GM19328 (cell line): ENCODE results near the gene ZBED4.

ENCODE experiments used
- ATAC-seq: cut with Tn5 transposase; IDR thresholded peaks from one replicate; pipeline ENCODE4 v1.9.1; 2021; ENCODE audit warnings: mild to moderate bottlenecking, moderate library complexity; ENCODE audit not compliant: unreplicated experiment

ZBED4 gene

DNA sequence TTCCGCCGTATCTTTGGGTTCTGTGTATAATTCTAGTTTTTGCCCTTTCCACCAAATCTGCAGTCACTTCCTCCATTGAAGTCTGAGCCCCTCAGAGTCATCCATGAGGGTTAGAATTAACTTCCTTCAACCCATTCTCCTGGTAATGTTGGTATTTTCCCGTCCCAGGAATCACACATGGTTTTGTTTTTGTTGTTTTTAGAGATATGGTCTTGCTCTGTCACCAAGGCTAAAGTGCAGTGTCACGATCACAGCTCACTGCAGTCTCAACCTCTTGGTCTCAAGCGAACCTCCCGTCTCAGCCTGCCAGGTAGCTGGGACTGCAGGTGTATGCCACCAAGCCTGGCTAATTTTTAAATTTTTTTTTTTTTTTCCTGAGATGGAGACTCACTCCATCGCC is 18.7 kb downstream of the ZBED4 start:
- ATAC-seq, result no peak

DNA sequence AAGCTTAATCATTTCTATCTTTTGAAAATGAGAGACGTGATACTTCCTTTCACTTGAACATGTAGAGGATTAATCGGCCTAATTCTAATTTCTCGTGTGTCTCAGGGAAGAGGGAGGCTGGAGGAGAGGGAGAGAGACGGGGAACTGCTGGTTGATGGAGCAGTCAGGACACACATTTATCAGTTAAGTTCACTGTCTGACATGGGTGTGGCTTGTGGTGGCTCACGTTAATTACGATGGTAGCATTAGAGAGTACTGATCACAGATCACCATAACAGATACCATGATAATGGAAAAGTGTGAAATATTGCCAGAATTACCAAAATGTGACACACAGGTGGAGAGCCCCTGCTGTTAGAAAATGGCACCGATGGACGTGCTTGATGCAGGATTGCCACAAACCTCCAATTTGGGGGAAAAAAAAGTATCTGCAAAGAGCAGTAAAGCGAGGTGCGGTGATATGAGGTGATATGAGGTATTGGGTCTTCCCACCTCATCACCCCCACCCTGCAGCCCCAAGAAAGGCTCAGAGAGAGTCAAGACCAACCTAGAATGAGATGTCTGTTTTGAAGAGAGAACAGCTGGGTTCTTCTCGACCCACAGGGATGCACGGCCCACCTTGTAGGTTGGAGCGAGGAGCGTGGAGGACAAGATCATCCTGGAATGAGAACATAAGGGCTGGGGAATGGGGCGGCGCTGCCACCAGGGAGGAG is 19.7 kb downstream of the ZBED4 start:
- no peak for ATAC-seq

- no peak for ATAC-seq
Observed at GRCh38 chr22:49877642-49878041, 24.0 kb downstream of the ZBED4 start.

GRCh38 chr22:49878206-49878605 is 24.6 kb downstream of the ZBED4 start:
- ATAC-seq, result no peak

DNA sequence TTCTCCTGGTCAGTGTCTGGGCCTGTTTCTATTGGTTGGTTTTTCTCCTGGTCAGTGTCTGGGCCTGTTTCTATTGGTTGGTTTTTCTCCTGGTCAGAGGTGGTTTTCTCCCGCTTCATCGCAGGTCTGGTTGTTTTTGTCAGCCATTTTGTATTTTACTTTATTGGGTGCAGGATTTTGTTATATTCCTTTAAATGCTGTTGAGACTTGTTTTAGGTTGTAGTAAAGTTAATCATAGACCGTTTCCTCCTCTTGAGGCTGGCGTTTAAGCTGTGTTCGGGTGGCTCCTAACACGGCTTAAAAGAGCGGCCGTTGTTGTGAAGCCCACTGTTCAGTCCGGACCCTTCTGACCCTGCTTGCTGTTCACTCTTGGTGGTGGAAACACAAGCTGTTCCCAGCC is 26.2 kb downstream of the ZBED4 start:
- ATAC-seq, result no peak

- ATAC-seq, result no peak
Observed at GRCh38 chr22:49880281-49880680, 26.6 kb downstream of the ZBED4 start.

- no peak for ATAC-seq
Observed at GRCh38 chr22:49881856-49882255, 28.2 kb downstream of the ZBED4 start.

DNA sequence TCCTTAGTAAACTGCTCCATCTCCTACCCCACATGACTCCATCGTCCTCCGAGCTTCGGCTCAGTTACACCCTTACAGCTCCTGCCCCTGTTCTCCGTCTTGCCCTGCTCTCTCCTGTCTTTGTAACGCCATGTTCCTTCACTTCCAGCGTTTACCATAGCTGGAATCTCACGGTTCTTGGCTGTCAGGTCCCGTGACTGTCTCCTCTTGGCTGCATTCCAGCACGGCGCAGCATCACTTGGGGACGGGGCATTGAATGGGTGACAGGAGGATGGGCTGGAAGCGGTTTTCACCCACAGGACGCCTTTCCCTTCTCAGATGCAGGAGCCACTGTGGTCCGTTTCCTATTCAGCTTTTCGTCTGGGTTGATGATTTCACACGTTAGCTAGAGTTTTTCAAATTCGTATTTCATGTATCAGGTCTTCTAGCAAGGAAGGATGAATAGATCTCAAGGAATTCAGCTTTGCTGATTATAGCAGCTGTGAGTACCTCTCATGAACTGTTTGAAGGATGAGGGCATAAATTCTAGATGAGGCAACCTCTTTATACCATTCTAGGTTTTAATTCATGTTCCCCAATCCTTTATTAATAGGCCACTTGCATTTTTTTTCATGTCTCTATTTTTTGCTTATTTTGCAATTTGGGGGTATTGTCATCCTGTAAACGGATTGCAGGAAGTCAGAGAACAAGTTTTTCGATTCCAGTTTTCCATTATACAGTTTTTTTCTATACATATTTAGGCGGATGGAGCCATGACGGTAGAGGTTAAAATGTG is 29.1 kb downstream of the ZBED4 start:
- ATAC-seq, result no peak

DNA sequence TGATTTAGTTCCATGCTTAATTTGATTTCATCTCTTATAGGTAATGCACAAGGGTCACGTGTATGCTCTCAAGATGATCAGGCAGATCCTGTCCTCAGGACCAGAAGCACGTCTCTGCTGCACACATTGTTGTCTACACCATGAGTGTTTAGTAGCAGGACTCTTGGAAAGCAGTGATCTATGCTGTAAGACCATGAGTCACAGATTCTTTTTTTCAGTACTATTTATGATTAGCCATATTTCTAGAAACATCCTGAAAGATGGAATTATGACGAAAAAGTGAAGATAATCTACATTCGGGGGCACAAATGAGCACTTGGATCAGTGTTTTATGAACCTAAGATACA is 29.6 kb downstream of the ZBED4 start:
- no peak for ATAC-seq

- ATAC-seq, result no peak
Observed at GRCh38 chr22:49884075-49884474, 30.4 kb downstream of the ZBED4 start.

DNA sequence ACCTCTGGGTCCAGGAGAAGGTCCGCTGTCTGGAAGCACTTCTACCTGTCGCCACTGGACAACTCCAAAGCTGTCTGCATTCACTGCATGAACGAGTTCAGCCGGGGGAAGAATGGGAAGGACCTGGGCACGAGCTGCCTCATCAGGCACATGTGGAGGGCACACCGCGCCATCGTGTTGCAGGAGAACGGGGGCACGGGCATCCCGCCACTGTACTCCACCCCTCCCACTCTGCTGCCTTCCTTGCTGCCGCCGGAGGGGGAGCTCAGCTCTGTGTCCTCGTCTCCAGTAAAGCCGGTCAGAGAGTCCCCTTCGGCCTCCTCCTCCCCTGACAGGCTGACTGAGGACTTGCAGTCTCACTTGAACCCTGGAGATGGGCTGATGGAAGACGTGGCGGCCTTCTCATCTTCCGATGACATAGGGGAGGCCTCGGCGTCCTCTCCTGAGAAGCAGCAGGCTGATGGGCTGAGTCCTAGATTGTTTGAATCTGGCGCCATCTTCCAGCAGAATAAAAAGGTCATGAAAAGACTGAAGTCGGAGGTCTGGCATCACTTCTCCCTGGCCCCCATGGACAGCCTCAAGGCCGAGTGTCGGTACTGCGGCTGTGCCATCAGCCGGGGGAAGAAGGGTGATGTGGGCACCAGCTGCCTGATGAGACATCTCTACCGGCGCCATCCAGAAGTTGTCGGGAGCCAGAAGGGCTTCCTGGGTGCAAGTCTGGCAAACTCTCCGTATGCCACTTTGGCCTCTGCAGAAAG is 31.0 kb downstream of the ZBED4 start:
- ATAC-seq, result no peak

DNA sequence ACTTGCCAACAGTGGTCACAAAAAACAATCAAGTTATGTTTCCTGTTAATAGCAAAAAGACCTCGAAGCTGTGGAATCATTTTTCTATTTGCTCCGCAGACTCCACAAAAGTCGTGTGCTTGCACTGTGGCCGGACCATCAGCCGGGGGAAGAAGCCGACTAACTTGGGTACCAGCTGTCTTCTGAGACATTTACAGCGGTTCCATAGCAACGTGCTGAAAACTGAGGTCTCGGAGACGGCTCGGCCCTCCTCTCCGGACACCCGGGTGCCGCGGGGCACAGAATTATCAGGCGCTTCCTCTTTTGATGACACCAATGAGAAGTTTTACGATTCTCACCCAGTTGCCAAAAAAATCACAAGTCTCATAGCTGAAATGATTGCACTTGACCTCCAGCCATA is 31.6 kb downstream of the ZBED4 start:
- ATAC-seq, result no peak

DNA sequence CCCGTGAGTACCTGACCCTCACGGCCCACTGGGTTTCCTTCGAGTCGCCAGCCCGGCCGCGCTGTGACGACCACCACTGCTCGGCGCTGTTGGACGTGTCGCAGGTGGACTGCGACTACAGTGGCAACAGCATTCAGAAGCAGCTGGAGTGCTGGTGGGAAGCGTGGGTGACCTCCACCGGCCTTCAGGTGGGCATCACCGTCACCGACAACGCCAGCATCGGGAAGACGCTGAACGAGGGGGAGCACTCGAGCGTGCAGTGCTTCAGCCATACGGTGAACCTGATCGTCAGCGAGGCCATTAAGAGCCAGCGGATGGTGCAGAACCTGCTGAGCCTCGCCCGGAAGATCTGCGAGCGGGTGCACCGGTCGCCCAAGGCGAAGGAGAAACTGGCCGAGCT is 32.2 kb downstream of the ZBED4 start:
- no peak for ATAC-seq

DNA sequence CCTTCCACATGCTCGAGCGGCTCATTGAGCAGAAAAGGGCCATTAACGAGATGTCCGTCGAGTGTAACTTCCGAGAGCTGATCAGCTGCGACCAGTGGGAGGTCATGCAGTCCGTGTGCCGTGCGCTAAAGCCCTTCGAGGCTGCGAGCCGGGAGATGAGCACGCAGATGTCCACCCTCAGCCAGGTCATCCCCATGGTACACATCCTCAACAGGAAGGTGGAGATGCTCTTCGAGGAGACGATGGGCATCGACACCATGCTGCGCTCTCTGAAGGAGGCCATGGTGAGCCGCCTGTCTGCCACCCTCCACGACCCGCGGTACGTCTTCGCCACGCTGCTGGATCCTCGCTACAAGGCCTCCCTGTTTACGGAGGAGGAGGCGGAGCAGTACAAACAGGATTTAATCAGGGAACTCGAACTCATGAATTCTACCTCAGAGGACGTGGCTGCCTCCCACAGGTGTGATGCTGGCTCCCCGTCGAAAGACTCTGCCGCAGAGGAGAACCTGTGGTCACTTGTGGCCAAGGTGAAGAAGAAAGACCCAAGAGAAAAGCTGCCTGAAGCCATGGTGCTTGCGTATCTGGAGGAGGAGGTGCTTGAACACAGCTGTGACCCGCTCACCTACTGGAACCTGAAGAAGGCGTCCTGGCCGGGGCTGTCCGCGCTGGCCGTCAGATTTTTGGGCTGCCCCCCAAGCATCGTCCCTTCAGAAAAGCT is 32.9 kb downstream of the ZBED4 start:
- ATAC-seq, result no peak

DNA sequence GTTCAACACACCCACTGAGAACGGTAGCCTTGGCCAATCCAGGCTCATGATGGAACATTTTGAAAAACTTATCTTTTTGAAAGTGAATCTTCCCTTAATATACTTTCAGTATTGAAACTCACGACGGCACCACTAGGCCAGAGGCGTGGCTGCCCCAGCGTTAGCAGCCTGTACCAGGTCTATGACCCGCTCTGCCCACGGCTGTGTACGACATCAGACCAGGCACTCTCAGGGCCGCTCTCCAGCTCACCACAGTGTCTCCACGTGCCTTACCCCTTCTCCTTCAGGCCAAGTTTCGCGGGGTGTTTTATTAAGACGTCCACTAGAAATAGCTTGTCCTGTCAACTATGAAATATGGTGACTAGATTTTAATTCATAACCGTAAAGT is 33.4 kb downstream of the ZBED4 start:
- ATAC-seq, result no peak

DNA sequence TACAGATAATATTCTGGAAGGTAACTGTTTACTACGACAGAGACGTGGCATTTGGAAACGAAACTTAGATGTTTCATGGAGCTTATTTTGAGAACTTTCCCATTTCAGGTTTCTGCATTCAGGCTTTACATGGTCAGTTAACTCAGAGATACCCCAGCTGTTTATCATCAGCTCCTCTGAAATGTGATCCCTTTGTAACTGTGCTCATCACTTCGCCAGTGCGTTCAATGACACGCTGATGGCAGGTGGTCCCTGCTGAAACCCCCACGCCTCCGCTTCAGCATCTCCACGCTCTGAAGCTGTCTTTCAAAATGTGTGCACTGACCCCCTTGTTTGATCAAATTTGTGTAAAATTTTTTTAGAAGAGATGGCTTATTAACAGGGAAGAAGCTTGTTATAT is 34.1 kb downstream of the ZBED4 start:
- ATAC-seq, result no peak

DNA sequence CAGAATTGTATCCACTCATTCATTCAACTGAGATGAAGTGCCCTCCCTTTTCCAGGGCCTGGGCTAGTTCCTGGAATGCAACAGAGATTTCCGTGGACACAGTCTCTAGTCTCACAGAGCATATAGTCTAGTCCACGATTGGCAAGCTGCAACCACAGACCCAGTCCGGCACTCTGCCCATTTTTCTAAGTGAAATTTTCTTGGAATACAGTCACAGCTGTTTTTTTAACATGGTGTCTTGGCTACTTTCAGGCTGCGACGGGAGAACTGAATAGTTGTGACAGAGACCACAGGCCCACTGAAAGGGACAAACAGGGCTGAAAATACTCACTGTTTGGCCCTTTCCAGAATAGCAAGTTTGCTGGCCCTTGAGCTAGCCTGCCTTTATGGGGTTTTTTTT is 35.4 kb downstream of the ZBED4 start:
- no peak for ATAC-seq

- ATAC-seq, result no peak
Observed at GRCh38 chr22:49892226-49892899, 38.7 kb downstream of the ZBED4 start.

GRCh38 chr22:49893025-49893424 is 39.4 kb downstream of the ZBED4 start:
- no peak for ATAC-seq

DNA sequence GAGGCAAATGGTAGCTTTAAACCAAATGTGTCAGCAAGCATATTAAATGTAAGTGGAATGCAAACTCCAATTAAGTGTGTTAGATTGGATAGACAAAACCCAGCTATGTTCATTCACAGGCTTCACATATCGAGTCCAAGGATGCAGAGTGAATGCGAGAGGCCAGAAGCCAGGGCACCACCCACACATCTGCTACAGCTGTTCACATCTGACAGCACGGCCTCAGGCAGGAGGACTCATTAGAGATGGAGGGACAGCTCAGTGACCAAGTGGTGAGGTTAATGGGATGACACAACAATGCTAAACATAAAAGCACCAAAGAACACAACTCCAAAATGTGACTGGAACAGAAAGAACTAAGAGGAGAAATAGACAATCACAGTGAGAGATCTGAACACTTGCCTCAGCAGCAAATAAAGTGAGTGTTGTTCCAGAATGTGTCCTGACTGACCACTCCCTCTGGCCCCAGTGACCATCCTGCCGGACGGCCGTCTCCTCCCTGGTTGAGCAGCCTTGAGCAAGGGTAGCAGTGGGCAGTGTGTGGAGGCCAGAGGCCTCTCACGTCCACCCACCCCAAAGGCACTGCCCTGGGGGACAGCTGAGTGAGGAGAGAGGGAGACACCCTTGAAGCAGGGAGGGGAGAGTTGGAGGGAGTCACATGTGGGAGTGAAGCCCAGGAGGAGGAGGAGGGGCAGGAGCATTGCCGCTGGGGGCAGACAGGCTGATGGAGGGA is 40.8 kb downstream of the ZBED4 start:
- no peak for ATAC-seq
